Hepatocyte (in vitro differentiated cells): ENCODE data around the gene TMPRSS12. TPM values are rescaled to one million over a fixed set of nuclear protein-coding genes. Genes with fewer than 3 reads are reported as not detected.
"Not testable (repeated sequence)": the region's sequence is repeated elsewhere in the genome, so short reads cannot be mapped to it uniquely, and the experiment has no call there.

Experiments used
- DNase-seq: peaks from one replicate; pipeline ENCODE4 v3.0.0-alpha.2; 2016; ENCODE audit warnings: low spot score
- H2AFZ ChIP-seq: fragments of 200-600 bp; sonication (generic); 2 replicates; pipeline ENCODE4 v1.6.0; 2016; ENCODE audit warnings: antibody characterized with exemption, mild to moderate bottlenecking
- H3K27ac ChIP-seq: fragments of 200-600 bp; sonication (generic); 2 replicates; pipeline ENCODE4 v1.5.1; 2016; ENCODE audit warnings: mild to moderate bottlenecking
- H3K27me3 ChIP-seq: fragments of 200-600 bp; sonication (generic); 2 replicates; pipeline ENCODE4 v1.6.1; 2016
- H3K36me3 ChIP-seq: fragments of 200-600 bp; sonication (generic); replicated peaks from 2 replicates; pipeline ENCODE4 v1.5.1; 2016; ENCODE audit warnings: low read depth; ENCODE audit not compliant: insufficient read depth
- H3K4me1 ChIP-seq: fragments of 200-600 bp; sonication (generic); 2 replicates; pipeline ENCODE4 v1.5.1; 2016; ENCODE audit warnings: mild to moderate bottlenecking, moderate library complexity; ENCODE audit not compliant: insufficient read depth
- H3K4me2 ChIP-seq: fragments of 200-600 bp; sonication (generic); 2 replicates; pipeline ENCODE4 v1.6.0; 2016
- H3K4me3 ChIP-seq: fragments of 200-600 bp; sonication (generic); 2 replicates; pipeline ENCODE4 v1.5.1; 2016; ENCODE audit warnings: mild to moderate bottlenecking
- H3K79me2 ChIP-seq: fragments of 200-600 bp; sonication (generic); 2 replicates; pipeline ENCODE4 v1.6.0; 2017; ENCODE audit warnings: mild to moderate bottlenecking
- H3K9me2 ChIP-seq: fragments of 200-600 bp; sonication (generic); replicated peaks from 2 replicates; pipeline ENCODE4 v1.6.0; 2017; ENCODE audit warnings: mild to moderate bottlenecking; ENCODE audit not compliant: insufficient read depth
- H3K9me3 ChIP-seq: fragments of 200-600 bp; sonication (generic); 2 replicates; pipeline ENCODE4 v1.5.1; 2016; ENCODE audit warnings: low read depth, mild to moderate bottlenecking
- H4K20me1 ChIP-seq: fragments of 200-600 bp; sonication (generic); 2 replicates; pipeline ENCODE4 v1.6.0; 2016; ENCODE audit warnings: mild to moderate bottlenecking; ENCODE audit not compliant: insufficient read depth, poor library complexity, severe bottlenecking
- EZH2 ChIP-seq: fragments of 200-600 bp; sonication (generic); IDR thresholded peaks from 2 replicates; pipeline ENCODE4 v1.6.1; 2016; ENCODE audit warnings: antibody characterized with exemption, mild to moderate bottlenecking, borderline replicate concordance
- EZH2phosphoT487 ChIP-seq: fragments of 200-600 bp; sonication (generic); IDR thresholded peaks from one replicate; pipeline ENCODE4 v1.6.1; 2018; ENCODE audit warnings: antibody characterized with exemption, mild to moderate bottlenecking, low read depth, moderate library complexity; ENCODE audit not compliant: unreplicated experiment, severe bottlenecking
- WGBS: methylation state at CpG from one replicate; pipeline ENCODE4 v1.1.6; 2016; ENCODE audit warnings: low lambda C conversion rate; ENCODE audit errors: missing lambda C conversion rate; 5-methylcytosine and 5-hydroxymethylcytosine counted together
- polyA plus RNA-seq: library from polyadenylated mRNA; unstranded; fragments of >200 nt; fragmentation: Nextera tagmentation; extraction: Ambion mirVana; gene quantifications from 2 replicates; pipeline ENCODE4 v1.2.1, GENCODE V29; 2016
- total RNA-seq: library from RNA; depleted of rRNA; stranded (reverse); fragments of >200 nt; gene quantifications from 2 replicates; pipeline ENCODE4 v1.2.3, GENCODE V29; 2014
- TF ChIP-seq, protein P1 (sequence below): fragments of 200-600 bp; sonication (generic); IDR thresholded peaks from 2 replicates; pipeline ENCODE4 v1.5.1; 2016; ENCODE audit warnings: antibody characterized with exemption, mild to moderate bottlenecking; ENCODE audit not compliant: poor library complexity

Gene TMPRSS12
- total and polyA plus RNA-seq, 2 experiments from 2014 or later = not detected

DNA sequence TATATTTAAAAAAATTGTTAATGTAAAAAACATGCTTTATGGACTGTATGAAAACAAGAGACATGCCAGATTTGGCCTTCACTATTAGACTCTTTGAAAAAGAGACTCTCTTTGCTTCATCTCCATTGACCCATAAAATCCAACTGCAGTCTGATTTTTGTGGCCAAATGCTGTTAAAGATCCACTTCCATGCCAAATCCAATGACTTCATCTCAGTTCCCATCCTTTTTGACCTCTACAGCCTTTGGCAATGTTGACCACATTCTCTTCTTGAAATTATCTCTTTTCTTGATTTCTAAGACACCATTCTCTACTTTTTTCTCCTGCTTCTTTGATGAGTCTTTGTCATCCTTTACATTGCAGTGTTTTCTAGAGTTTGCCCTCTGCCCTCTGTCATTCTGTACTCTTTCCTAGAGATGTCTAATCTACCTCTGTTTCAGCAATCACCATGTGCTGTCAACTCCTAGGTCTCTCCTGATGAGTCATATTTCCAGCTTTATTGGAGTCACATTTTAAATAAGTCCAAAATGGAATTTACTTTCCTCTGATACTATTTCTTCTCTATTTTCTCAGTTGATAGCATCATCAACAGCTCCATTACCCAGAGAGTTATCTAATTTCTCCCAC is 2.4 kb downstream of the TMPRSS12 start:
- Histone ChIP-seq H2AFZ (no peak overlapping the region), H3K4me3 (no peak overlapping the region)
- no peak for DNase-seq

DNA sequence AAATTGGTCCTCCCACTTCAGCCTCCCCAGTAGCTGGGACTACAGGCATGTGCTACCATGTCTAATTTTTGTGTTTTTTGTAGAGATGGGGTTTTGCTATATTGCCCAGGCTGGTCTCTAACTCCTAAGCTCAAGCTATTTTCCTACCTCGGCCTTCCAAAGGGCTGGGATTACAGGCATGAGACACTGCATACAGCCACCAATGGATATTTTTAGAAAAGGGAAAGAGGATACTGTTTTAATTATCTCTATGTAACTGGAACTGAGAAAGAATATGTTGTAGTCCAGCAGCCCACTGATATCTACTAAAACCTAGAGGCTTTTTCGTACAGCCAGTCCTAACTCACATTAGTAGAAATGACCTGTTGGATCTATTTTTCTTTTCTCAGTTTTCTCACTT is 6.2 kb downstream of the TMPRSS12 start:
- Histone ChIP-seq H3K9me2 (no peaks in the 10 kb centered on the region), H3K27me3 (no peaks in the 10 kb centered on the region), H3K79me2 (no peaks in the 10 kb centered on the region), H3K4me3 (no peak overlapping the region), H2AFZ (no peak overlapping the region), H3K4me2 (no peak overlapping the region), H4K20me1 (no peaks in the 10 kb centered on the region), H3K27ac (no peak overlapping the region), H3K9me3 (no peaks in the 10 kb centered on the region), H3K4me1 (no peaks in the 10 kb centered on the region), H3K36me3 (no peaks in the 10 kb centered on the region)
- DNase-seq = no peak
- WGBS = 83% methylated on average over 2 of the region's 2 CpGs
- TF ChIP-seq, protein P1, sequence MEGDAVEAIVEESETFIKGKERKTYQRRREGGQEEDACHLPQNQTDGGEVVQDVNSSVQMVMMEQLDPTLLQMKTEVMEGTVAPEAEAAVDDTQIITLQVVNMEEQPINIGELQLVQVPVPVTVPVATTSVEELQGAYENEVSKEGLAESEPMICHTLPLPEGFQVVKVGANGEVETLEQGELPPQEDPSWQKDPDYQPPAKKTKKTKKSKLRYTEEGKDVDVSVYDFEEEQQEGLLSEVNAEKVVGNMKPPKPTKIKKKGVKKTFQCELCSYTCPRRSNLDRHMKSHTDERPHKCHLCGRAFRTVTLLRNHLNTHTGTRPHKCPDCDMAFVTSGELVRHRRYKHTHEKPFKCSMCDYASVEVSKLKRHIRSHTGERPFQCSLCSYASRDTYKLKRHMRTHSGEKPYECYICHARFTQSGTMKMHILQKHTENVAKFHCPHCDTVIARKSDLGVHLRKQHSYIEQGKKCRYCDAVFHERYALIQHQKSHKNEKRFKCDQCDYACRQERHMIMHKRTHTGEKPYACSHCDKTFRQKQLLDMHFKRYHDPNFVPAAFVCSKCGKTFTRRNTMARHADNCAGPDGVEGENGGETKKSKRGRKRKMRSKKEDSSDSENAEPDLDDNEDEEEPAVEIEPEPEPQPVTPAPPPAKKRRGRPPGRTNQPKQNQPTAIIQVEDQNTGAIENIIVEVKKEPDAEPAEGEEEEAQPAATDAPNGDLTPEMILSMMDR = no peak
- no peak for TF ChIP-seq EZH2
- no peak for TF ChIP-seq EZH2phosphoT487

More for the DNA sequence above, 2.4 kb downstream of the TMPRSS12 start:
- H3K27me3 ChIP-seq = no peaks in the 10 kb centered on the region
- H3K9me3 ChIP-seq = no peaks in the 10 kb centered on the region
- H3K4me1 ChIP-seq = no peaks in the 10 kb centered on the region
- no peak overlapping the region for H3K27ac ChIP-seq
- no peak overlapping the region for H3K4me2 ChIP-seq
- no peaks in the 10 kb centered on the region for H3K9me2 ChIP-seq
- no peaks in the 10 kb centered on the region for H4K20me1 ChIP-seq
- no peaks in the 10 kb centered on the region for H3K36me3 ChIP-seq
- TF ChIP-seq, protein P1 = no peak
- H3K79me2 ChIP-seq = no peaks in the 10 kb centered on the region

DNA sequence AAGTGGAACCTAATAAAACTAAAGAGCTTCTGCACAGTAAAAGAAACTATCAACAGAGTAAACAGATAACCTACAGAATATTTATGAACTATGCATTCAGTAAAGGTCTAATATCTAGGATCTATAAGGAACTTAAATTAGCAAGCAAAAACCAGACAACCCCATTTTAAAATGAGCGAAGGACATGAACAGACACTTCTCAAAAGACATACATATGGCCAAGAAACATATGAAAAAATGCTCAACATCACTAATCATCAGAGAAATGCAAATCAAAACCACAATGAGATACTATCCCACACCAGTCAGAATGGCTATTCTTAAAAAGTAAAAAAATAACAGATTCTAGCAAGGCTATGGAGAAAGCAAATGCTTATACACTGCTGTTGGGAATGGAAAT is 12.5 kb downstream of the TMPRSS12 start:
- DNase-seq, H4K20me1 ChIP-seq, H3K9me2 ChIP-seq, H3K4me1 ChIP-seq, H3K79me2 ChIP-seq, H3K9me3 ChIP-seq, H2AFZ ChIP-seq, H3K27me3 ChIP-seq, H3K27ac ChIP-seq, H3K4me2 ChIP-seq, H3K36me3 ChIP-seq, H3K4me3 ChIP-seq: not testable (repeated sequence)
- WGBS = 100% methylated on average over 1 of the region's 1 CpG

DNA sequence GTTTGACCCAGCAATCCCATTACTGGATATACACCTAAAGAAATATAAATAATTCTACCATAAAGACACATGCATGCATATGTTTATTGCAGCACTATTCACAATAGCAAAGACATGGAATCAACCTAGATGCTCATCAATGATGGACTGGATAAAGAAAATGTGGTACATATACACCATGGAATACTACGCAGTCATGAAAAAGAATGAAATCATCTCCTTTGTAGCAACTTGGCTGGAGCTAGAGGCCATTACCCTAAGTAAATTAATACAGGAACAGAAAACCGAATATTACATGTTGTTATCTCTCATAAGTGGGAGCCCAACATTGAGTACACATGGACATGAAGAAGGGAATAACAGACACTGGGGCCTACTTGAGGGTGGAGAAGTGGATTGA is 13.0 kb downstream of the TMPRSS12 start:
- 95% methylated on average over 2 of the region's 2 CpGs for WGBS
- not testable (repeated sequence) for H3K36me3 ChIP-seq, H3K4me2 ChIP-seq, H4K20me1 ChIP-seq, H3K4me1 ChIP-seq, H3K4me3 ChIP-seq, H3K9me3 ChIP-seq, H3K27ac ChIP-seq, H3K27me3 ChIP-seq, H2AFZ ChIP-seq, H3K79me2 ChIP-seq, H3K9me2 ChIP-seq, DNase-seq
